Measurements from ENCODE around the gene DCLK1. TPM values are rescaled to one million over a fixed set of nuclear protein-coding genes. Genes with fewer than 3 reads are reported as not detected.
A peak's percentile ranks its signal among the peaks of the same experiment; 100 is the strongest.

Gene DCLK1
- total and polyA plus RNA-seq, 8 donors: 10.5 to 20.5 (median 12.8) TPM

DNA sequence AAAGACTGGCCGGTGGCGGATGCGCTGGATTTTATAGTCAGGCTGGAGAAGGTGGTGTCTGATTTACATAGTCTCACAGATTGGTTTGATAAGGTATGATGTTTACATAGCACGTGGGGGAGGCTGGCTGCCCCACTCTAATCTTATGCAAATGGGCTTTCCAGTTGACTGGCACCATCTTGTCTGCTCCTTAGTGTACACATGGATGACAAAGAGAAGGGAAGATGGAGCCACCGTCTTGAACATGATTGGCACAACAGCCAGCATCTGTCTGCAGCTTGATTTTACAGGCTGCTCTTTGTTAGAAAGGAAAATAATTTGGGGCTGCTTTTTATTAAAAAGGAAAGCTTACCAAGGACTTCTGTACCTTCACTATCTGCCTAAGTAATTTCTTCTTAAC lies 389.5 kb downstream of the DCLK1 start:
- H3K36me3 ChIP-seq: no peaks in the 10 kb centered on the region
- H3K27me3 ChIP-seq: no peaks in the 10 kb centered on the region
- intact Hi-C loops (cut with DNase I): no loop called here
- TF ChIP-seq, protein P1, sequence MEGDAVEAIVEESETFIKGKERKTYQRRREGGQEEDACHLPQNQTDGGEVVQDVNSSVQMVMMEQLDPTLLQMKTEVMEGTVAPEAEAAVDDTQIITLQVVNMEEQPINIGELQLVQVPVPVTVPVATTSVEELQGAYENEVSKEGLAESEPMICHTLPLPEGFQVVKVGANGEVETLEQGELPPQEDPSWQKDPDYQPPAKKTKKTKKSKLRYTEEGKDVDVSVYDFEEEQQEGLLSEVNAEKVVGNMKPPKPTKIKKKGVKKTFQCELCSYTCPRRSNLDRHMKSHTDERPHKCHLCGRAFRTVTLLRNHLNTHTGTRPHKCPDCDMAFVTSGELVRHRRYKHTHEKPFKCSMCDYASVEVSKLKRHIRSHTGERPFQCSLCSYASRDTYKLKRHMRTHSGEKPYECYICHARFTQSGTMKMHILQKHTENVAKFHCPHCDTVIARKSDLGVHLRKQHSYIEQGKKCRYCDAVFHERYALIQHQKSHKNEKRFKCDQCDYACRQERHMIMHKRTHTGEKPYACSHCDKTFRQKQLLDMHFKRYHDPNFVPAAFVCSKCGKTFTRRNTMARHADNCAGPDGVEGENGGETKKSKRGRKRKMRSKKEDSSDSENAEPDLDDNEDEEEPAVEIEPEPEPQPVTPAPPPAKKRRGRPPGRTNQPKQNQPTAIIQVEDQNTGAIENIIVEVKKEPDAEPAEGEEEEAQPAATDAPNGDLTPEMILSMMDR (IDR thresholded peaks at IDR 0.05): no peak
- no peak overlapping the region for H3K27ac ChIP-seq
- H3K4me1 ChIP-seq: no peaks in the 10 kb centered on the region
- ATAC-seq: no peak
- no peak overlapping the region for H3K4me3 ChIP-seq
- DNase-seq: no peak
- H3K9me3 ChIP-seq: peaks cover 0 to 3% of the 10 kb centered on the region in 2 donors

DNA sequence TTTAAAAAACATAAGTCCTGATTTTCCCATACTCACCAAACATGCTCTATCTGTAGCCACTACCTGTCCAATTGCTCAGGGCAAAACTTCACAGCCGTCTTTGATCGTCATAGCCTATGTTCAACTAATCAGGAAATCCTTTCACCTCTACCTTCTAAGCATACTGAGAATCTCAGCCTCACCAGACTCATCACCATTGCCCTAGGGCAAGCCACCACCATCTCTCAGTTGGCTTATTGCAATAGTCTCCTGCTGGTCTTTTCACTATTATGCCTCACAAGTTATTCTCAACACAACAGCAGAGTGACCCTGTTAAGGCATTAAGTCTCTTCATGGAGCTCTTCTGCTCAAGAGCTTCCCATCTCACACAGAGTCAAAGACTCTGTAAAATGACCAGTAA lies 394.3 kb downstream of the DCLK1 start:
- peaks cover 0 to 3% of the 10 kb centered on the region in 2 donors for H3K9me3 ChIP-seq
- H3K4me3 ChIP-seq: no peak overlapping the region
- no peak overlapping the region for H3K27ac ChIP-seq
- DNase-seq: no peak
- H3K36me3 ChIP-seq: no peaks in the 10 kb centered on the region
- ATAC-seq: no peak
- no peaks in the 10 kb centered on the region for H3K4me1 ChIP-seq
- intact Hi-C loops (cut with DNase I): no loop called here
- no peaks in the 10 kb centered on the region for H3K27me3 ChIP-seq
- TF ChIP-seq, protein P1 (IDR thresholded peaks at IDR 0.05): no peak

DNA sequence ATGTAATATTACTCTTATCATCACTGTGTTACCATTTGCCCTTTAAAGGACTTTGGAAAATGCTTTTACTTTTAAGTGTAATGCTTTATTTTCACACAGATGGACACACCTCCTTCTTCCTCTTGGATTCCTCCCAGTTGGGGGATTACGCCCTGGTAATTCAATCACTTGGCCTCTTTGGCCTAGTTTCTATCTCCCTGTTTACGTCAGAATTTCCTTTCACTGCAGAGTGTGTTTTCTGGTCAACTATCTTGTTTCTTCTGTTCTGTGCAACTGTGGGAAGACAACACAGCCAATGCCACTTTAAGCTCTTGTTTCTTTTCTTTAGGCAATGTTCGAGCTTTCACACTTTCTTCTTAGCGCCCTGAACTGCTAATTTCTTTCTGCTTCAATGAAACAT lies 397.4 kb downstream of the DCLK1 start:
- H3K9me3 ChIP-seq: no peaks in the 10 kb centered on the region
- H3K36me3 ChIP-seq: no peaks in the 10 kb centered on the region
- TF ChIP-seq, protein P1 (IDR thresholded peaks at IDR 0.05): no peak
- no peak overlapping the region for H3K4me3 ChIP-seq
- no peak for DNase-seq
- intact Hi-C loops (cut with DNase I): no loop called here
- H3K27me3 ChIP-seq: no peaks in the 10 kb centered on the region
- no peak overlapping the region for H3K27ac ChIP-seq
- ATAC-seq: no peak
- H3K4me1 ChIP-seq: no peaks in the 10 kb centered on the region

- H3K27me3 ChIP-seq: no peaks in the 10 kb centered on the region
- peak; percentile 57 for ATAC-seq
- H3K4me3 ChIP-seq: no peak overlapping the region
- intact Hi-C loops (cut with DNase I): no loop called here
- no peak overlapping the region for H3K27ac ChIP-seq
- H3K4me1 ChIP-seq: no peaks in the 10 kb centered on the region
- TF ChIP-seq, protein P1 (IDR thresholded peaks at IDR 0.05): no peak
- H3K36me3 ChIP-seq: no peaks in the 10 kb centered on the region
- H3K9me3 ChIP-seq: no peaks in the 10 kb centered on the region
- peak in 1 of 4 donors; percentile 26 for DNase-seq
Measured at GRCh38 chr13:35732565-35732964, 398.6 kb downstream of the DCLK1 start.

DNA sequence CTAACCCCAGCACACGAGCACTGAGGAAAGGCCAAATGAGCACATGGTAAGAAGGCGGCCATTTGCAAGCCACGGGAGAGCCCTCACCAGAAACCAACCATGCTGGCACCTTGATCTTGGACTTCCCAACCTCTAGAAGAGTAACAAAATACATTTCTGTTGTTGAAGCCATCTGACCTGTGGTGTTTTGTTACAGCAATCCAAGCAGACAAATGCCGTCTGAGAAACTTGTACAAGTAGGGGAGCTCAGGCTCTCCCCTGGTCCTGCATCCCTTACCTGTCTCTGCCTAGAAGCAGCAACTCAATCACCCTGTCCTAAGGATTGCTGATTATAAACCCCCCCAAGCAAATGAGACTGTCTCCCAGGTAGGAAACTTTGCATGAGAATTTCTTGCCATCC lies 399.7 kb downstream of the DCLK1 start:
- Histone ChIP-seq H3K27me3 (no peaks in the 10 kb centered on the region), H3K4me3 (no peak overlapping the region), H3K36me3 (no peaks in the 10 kb centered on the region), H3K27ac (no peak overlapping the region), H3K4me1 (no peaks in the 10 kb centered on the region), H3K9me3 (no peaks in the 10 kb centered on the region)
- no peak for ATAC-seq
- intact Hi-C loops (cut with DNase I): no loop called here
- TF ChIP-seq, protein P1 (IDR thresholded peaks at IDR 0.05): no peak
- DNase-seq: no peak

All from left lung (tissue), 10 donors.